NCI-H2171 (cell line): ENCODE data around the gene MAML2.
"Not testable (repeated sequence)": the region's sequence is repeated elsewhere in the genome, so short reads cannot be mapped to it uniquely, and the experiment has no call there.

Source experiments
- DNase-seq: peaks from one replicate; lab custom pipeline; 2025; lab: John Stamatoyannopoulos, UW

The MAML2 gene

GRCh38 chr11:96293109-96293508 lies 49.9 kb downstream of the MAML2 start:
- no peak for DNase-seq

- no peak for DNase-seq
Measured at GRCh38 chr11:96292291-96293010, 50.5 kb downstream of the MAML2 start.

DNA sequence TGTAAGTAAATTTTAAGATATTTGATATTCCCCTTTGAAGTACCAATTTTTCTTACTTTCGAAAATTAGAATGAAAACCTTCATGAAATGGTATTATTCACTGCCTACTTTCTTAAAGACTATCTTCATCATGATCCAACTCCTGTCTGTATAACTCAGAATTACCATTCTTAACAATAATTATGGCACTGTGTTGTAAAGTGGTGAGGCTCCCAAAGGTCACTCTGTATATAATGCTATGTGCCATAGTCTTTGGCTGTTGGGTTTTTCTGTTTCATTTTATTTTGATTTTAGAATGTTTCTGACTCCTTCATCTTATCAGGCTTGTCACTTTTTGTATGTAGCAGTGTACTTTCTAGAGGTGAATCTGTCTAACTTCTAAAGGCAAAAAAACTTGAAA lies 52.4 kb downstream of the MAML2 start:
- no peak for DNase-seq

GRCh38 chr11:96290031-96290430 lies 53.0 kb downstream of the MAML2 start:
- no peak for DNase-seq

GRCh38 chr11:96288915-96289314 lies 54.1 kb downstream of the MAML2 start:
- no peak for DNase-seq

DNA sequence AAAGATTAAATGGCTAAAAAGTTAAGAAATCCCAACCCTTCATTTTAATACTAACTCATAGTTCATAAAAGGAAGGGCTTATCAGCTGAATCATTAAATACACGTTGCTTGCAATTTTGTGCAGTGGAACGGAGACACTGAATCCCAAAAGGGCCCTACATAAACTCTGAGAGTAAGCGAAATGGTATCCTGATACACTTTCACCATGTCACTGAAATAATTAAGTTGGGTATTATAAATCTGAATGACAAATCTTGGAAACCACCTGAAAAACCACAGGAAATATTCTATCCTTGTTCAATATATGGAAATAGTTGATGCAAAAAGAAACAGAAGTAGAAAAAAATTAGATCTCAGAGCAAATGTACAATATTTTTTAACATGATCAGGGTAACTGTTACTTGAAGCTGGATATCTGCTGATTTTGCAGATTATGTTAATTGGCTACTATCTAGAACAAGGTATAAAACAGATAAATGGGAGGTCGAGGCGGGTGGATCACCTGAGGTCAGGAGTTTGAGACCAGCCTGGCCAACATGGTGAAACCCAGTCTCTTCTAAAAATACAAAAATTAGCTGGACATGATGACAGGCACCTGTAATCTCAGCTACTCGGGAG lies 55.1 kb downstream of the MAML2 start:
- DNase-seq, result no peak

DNA sequence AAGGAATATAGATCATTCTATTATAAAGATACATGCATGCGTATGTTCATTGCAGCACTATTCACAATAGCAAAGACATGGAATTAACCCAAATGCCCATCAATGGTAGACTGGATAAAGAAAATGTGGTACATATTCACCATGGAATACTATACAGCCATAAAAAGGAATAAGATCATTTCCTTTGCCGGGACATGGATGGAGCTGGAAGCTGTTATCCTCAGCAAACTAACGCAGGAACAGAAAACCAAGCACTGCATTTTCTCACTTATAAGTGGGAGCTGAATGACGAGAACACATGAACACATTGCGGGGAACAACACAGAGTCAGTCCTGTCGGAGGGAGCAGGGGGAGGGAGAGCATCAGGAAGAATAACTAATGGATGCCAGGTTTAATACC lies 57.0 kb downstream of the MAML2 start:
- not testable (repeated sequence) for DNase-seq

DNA sequence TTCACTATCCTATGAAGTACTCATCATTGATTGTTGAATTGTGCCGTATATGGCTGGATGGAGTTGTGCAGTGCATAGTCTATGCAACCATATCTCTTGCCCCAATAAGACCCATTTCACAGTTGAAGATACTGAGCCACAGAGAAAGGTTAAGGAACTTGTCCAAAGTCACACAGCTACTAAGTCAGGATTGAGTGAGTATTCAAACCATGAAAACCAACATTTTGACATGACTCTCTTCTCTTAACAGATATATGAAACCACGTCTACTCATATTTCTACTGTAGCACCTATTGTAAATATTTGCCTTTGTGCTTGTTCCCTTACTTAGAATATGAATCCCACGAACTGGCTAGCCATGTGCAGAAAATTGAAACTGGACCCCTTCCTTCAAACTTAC lies 58.1 kb downstream of the MAML2 start:
- no peak for DNase-seq

- DNase-seq, result no peak
Measured at GRCh38 chr11:96284401-96284800, 58.6 kb downstream of the MAML2 start.

DNA sequence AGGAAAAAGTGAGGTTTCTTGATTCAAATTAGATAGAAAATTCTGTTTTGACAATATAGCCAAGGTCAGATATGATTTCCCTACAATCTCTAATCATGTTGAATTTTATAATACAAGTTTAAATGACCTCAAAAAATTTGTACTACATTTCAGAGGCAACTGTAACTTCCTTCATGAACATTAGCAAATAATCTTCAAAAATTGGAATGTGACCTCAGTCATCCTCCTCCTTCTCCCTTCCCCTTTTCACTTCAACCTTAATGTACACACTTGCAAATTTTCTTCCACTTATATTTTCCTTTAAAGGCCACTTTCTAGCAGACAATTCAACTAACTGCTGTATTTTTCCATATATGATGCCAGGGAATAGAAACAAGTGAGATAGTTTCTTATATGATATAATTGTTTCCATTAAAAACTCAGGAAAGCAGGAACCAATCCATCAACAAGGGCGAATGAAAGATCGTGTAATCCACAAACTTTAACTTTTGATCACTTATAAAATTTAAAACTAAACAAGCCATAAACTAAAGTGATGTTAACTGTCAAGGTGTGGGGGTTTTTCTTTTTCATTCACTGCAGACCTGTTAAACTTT lies 60.3 kb downstream of the MAML2 start:
- DNase-seq, result no peak

DNA sequence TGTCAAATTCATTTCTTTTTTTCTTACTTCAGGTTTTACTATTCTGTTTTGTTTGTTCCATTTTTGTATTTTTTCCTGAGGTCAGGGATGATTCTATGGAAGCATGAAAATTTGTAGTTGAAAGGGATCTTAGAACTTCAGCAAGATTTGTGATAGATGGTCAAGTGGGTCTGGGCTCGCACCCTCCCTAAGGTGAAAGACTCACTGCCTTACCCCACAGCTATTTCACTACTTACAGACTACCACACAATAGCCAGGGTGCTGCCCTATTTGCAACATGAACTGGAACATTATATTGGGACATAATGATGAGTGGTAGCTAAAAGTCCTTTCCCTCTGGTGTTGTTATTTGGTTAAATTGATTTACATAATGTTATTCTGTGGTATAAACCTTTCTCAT lies 62.6 kb downstream of the MAML2 start:
- DNase-seq, result no peak

- no peak for DNase-seq
Measured at GRCh38 chr11:96279896-96280290, 63.1 kb downstream of the MAML2 start.

DNA sequence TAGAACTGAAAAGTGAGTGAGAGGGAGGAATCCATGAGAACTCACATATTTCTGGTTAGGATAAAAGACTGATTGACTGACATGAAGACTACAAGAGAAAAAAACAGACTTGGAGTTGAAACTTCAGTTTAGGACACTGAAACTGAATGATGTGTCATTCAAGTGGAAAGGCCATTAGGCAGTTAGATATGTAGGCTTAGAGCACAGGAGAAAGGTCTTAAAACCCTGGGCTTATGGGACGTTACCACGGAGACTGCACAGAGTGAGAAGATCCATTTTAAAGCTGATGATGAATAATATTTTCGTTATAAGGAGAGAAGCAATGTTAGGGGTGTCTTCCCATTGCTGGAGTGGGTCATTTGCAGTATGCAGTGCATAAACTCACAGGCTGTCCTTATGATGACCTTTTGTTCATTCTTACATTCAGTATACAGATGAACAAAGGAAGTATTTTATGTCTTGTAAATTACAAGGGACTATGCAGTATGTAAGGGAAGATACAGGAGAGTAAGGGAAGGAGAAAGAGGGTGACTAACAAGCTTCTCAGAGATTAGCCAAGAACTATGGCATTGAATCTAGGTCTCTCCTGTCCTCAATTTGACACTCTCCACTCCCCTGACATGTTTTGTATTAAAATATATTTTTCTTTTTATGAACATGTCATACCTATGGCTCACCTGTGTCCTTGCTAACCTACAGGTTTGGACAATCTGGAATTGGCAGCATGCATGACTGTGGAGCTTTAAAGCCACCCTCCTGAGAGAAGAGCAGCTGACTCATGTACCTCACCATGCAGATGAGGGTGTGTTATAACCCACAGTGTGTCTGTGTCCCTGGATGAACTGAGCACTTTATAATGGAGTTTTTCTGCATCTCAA lies 63.7 kb downstream of the MAML2 start:
- DNase-seq, result no peak

DNA sequence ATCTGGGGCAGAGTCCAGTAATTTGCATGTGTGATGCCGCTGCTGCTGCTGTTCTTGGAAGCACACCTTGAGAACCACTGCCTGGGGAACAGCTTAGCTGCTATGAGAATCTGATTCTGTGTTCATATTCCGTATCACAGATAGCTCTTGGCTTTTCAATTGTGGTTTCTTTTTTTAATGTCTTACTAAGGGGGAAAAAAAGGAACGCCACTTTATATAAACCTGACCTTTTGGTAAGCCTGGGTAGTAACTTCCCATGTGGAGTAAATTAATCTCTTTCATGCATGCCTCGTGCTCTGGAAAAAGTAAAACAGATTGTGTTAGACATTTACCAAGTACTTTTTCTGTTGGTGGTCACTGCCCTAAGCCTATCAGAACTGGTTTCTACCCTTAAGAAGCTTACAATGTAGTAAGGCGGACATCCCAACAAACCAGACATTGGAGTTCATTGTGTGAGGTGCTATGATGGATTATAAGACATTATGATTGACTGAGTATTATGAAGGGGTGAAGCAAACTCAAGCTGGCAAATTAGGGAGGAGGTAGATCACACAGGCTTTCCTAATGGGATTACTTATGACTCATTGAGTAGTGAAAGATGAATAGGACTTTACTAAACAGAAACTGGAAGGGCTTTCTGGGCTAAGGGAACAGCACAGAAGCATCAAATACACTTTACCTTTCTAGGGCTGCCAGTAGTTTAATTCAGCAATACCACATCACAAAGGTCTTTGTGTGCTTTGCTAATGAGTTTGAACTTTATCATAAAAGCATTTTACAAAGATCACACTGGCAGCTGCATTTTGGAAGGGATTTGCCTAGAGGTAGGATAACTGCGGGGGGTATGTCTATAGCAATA lies 64.7 kb downstream of the MAML2 start:
- DNase-seq, result no peak

DNA sequence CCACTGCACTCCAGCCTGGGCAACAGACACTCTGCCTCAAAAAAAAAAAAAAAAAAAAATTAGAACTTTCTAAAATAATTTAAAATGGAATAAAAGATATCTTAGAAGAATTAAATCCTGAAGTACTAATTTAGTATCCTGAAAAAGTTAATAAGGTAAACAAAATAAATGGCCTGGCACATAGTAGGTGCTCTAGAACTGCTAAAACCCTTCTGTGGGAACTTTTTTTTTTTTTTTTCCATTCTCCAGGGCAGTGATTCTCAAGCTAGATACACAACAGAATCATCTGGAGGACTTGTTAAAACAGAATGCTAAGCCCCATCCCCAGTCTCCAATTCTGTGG lies 65.3 kb downstream of the MAML2 start:
- no peak for DNase-seq

DNA sequence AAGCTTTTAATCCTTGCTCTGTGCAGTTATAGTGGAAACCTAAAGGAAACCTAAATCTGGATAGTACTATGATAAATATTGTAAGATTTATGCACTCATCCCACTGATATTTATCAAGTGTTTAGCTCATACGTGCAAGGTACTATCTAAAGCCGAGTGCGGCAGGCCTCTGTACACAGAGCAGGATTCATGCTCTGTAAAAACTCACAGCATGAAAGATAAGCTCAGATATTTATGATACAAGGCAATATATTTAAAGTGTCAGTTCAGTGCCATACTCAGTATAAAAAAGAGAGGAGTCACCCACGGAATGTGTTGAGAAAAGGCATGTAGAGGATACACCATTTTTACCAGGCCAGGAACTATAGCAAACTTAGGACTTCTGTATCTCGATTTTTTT lies 66.2 kb downstream of the MAML2 start:
- DNase-seq, result no peak

DNA sequence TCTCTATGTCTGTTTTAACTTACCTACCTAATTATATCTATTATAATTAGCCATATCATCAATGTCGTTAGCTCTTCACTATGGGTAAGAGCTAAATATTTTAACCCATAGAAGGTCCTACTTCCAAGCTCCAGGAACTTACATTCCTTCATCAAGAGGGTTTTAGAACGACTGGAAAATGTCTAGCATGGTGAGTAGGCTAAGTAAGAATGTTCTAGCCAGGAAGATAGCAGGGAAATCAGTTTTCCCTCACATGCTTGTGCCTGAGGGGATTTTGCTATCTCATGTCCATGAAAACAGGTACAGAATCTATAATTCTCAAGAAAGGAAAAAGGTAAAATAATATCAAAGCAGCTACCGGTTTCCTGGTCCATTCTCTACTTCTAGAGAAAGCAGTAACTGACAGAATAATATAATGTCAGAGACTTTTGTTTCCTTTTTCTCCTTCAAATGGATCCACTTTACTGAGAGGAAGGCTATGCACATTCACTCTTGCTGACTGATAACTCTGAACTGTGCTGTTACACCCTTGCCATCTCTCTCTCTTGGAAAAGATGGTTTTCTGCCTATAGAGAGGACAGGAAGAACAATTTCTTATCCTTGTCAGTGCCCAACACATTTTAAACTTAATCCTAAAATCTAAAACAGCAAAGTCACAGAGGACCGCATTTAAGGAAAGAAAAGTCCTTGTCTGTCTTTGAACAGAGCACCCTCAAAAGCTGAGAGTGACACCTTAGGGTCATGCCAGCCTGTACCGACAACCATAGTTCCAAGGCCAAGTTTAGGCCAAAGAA lies 67.0 kb downstream of the MAML2 start:
- DNase-seq, result no peak

DNA sequence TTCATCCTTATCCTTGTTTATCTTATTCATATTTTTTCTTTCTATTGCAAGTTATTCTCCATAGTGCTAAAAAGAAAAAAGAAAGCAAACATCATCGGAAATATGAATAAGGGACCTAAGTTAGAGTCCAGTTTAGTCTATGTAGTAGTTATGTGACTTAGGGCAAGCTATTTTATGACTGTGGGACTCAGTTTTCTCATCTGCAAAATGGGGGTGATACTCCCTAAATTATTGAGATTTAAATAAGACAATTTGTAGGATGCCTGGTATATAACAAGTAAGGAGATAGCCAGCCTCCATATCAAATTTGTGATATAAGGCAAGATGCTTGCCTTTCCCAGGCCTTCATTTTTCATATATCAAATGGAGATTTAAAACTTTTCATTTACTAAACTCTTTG lies 69.5 kb downstream of the MAML2 start:
- DNase-seq, result no peak

GRCh38 chr11:96272529-96273222 lies 70.3 kb downstream of the MAML2 start:
- DNase-seq, result no peak

DNA sequence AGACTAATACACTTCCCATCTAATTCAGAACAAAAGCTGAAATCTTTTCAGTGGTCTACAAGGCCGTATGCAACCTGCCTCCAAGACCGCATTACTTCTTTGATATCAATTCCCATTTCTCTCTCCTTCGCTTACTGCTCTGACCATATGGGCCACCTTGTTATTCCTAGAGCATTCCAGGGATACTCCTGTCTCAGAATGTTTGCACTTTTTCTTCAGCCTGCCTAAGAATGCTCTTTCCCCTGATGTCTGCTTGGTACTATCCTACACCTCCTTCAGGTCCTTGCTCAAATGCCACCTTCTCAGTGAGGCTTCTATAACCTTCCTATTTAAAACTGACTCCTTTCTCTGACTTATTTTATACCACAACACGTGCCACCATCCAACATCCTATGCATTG lies 71.2 kb downstream of the MAML2 start:
- DNase-seq, result no peak
